ENCODE results near the gene SNRK. TPM values are rescaled to one million over a fixed set of nuclear protein-coding genes. Genes with fewer than 3 reads are reported as not detected.

Gene SNRK
- total and polyA plus RNA-seq, 9 of the 15 experiments (the other 6 are each of a cell fraction or from before 2014, with no cell fraction given): 1.7 to 12.3 (median 7.3) TPM

DNA sequence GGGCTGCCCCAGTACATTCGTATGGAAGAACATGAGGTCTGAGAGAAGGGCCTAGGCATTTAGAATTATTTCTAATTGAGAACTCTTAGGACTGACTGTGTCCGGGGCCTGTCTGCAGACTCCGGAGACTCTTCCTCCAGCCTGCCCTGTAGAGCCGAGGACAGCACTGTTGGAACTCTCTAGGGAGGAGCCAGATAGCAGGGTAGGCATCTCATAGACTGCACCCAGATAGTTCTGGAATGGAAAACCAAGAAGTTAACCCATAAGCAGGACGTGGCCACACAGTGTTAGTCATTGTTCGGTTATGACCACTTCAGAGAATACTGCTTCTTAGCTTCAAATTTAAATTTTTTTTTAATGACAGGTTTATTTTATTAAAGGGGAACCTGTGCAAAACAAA lies 59.5 kb downstream of the SNRK start (continued):
- TF ChIP-seq, protein P1, sequence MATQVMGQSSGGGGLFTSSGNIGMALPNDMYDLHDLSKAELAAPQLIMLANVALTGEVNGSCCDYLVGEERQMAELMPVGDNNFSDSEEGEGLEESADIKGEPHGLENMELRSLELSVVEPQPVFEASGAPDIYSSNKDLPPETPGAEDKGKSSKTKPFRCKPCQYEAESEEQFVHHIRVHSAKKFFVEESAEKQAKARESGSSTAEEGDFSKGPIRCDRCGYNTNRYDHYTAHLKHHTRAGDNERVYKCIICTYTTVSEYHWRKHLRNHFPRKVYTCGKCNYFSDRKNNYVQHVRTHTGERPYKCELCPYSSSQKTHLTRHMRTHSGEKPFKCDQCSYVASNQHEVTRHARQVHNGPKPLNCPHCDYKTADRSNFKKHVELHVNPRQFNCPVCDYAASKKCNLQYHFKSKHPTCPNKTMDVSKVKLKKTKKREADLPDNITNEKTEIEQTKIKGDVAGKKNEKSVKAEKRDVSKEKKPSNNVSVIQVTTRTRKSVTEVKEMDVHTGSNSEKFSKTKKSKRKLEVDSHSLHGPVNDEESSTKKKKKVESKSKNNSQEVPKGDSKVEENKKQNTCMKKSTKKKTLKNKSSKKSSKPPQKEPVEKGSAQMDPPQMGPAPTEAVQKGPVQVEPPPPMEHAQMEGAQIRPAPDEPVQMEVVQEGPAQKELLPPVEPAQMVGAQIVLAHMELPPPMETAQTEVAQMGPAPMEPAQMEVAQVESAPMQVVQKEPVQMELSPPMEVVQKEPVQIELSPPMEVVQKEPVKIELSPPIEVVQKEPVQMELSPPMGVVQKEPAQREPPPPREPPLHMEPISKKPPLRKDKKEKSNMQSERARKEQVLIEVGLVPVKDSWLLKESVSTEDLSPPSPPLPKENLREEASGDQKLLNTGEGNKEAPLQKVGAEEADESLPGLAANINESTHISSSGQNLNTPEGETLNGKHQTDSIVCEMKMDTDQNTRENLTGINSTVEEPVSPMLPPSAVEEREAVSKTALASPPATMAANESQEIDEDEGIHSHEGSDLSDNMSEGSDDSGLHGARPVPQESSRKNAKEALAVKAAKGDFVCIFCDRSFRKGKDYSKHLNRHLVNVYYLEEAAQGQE (IDR thresholded peaks at IDR 0.05; ENCODE audit: borderline replicate concordance): no peak
- TF ChIP-seq, protein P1 (CRISPR knock-in tag; IDR thresholded peaks at IDR 0.05; ENCODE audit: low read depth): no peak

Data from K562 (cell line).